ENCODE results near the gene SYNPO2L. TPM values are rescaled to one million over a fixed set of nuclear protein-coding genes. Genes with fewer than 3 reads are reported as not detected.
A peak's percentile ranks its signal among the peaks of the same experiment; 100 is the strongest.
"Not testable (repeated sequence)": the region's sequence is repeated elsewhere in the genome, so short reads cannot be mapped to it uniquely, and the experiment has no call there.

The SYNPO2L gene, protein sequence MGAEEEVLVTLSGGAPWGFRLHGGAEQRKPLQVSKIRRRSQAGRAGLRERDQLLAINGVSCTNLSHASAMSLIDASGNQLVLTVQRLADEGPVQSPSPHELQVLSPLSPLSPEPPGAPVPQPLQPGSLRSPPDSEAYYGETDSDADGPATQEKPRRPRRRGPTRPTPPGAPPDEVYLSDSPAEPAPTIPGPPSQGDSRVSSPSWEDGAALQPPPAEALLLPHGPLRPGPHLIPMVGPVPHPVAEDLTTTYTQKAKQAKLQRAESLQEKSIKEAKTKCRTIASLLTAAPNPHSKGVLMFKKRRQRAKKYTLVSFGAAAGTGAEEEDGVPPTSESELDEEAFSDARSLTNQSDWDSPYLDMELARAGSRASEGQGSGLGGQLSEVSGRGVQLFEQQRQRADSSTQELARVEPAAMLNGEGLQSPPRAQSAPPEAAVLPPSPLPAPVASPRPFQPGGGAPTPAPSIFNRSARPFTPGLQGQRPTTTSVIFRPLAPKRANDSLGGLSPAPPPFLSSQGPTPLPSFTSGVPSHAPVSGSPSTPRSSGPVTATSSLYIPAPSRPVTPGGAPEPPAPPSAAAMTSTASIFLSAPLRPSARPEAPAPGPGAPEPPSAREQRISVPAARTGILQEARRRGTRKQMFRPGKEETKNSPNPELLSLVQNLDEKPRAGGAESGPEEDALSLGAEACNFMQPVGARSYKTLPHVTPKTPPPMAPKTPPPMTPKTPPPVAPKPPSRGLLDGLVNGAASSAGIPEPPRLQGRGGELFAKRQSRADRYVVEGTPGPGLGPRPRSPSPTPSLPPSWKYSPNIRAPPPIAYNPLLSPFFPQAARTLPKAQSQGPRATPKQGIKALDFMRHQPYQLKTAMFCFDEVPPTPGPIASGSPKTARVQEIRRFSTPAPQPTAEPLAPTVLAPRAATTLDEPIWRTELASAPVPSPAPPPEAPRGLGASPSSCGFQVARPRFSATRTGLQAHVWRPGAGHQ
- 0.11 TPM for polyA plus RNA-seq (2012; ENCODE audit: insufficient read depth, insufficient read length, low read depth)

DNA sequence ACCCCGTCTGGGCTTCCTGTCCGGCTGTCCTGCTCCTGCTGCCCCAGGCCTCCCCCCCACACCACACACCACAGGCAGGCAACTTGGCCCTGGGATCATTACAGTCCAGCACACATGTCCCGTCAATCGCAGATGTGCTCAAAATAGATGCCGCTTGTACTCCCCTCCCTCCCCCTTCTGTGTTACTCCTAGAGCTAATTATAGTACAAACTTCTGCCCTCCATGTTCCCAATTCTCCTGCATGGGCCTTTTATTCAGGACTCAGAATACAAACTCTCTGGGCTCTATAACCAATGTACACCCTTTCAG, at the start of gene SYNPO2L:
SYNPO2L (minus strand) TSS at position 40 of the 309 bp plus-strand sequence. CDS start 107 bp downstream, outside the sequence.
- Histone ChIP-seq H3K36me3 (no peaks in the 10 kb centered on the region), H3K27me3 (no peaks in the 10 kb centered on the region), H3K4me3 (ENCODE audit: low read depth, low read length) (no peak within 1 kb of the TSS), H3K4me1 (no peaks in the 10 kb centered on the region), H3K9me3 (no peaks in the 10 kb centered on the region)
- TF ChIP-seq, protein P1, sequence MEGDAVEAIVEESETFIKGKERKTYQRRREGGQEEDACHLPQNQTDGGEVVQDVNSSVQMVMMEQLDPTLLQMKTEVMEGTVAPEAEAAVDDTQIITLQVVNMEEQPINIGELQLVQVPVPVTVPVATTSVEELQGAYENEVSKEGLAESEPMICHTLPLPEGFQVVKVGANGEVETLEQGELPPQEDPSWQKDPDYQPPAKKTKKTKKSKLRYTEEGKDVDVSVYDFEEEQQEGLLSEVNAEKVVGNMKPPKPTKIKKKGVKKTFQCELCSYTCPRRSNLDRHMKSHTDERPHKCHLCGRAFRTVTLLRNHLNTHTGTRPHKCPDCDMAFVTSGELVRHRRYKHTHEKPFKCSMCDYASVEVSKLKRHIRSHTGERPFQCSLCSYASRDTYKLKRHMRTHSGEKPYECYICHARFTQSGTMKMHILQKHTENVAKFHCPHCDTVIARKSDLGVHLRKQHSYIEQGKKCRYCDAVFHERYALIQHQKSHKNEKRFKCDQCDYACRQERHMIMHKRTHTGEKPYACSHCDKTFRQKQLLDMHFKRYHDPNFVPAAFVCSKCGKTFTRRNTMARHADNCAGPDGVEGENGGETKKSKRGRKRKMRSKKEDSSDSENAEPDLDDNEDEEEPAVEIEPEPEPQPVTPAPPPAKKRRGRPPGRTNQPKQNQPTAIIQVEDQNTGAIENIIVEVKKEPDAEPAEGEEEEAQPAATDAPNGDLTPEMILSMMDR (IDR thresholded peaks at IDR 0.05; ENCODE audit: low read depth, low read length) = no peak
- DNase-seq = no peak

DNA sequence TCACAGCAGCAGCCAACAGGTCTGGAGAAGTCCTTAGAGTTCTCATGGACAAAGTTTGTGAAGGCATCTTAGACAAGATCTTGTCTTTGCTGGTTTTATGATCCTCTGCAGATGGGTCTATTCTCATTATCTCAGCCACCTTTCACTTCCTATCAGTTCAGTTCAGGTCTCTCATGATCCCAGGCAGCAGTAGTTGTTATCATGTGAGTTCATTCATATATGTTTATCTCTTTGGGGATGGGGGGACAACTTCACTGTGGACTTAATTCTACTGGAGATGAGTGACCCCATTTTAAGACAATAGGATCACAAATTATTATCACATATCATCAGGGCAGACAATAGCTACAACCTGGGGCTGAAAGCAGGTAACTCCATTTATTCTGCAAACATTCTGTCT, 48.1 kb upstream of the SYNPO2L start:
- not testable (repeated sequence) for DNase-seq; H3K4me3 ChIP-seq (ENCODE audit: low read depth, low read length); H3K27me3 ChIP-seq; H3K36me3 ChIP-seq; H3K9me3 ChIP-seq; H3K4me1 ChIP-seq

DNA sequence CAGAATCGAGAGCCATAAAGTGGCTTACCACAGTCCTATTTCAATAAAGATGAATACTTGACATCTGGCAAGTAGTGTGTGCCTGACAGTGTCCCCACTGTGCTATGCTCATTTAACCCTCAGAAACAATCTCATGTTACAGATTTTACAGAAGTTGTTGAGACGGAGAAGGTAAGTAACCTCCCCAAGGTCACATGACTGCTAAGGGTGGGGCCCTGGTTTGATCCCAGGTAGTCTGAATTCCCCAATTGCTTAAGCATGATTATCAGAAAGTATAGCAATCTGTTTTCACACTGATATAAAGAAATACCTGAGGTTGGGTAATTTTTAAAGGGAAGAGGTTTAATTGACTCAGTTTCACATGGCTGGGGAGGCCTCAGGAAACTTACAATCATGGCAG, 43.0 kb upstream of the SYNPO2L start:
- not testable (repeated sequence) for H3K36me3 ChIP-seq; H3K4me3 ChIP-seq (ENCODE audit: low read depth, low read length); DNase-seq; H3K4me1 ChIP-seq; H3K27me3 ChIP-seq; H3K9me3 ChIP-seq

DNA sequence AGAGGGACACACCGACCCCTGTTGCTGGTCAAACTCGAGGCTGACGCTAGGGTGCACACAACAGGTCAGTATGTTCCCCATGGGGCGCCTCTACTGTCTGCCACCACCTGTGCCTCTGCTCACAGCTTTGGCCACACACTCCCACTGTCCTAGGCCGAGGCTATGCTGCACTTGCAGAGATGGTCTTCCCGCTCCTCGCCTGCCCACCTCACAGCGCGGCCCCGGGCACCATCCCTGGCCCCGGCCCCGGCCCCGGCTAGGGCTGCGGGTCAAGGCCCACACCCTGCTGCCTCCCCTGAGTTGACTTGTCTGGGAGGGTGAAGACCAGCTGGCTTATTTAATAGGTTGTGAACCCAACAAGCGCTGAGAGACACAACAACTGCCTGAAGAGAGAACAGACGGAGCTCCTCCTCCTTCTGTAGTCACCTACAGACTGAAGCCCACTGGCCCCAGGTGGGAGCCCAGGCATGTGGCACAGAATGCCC, 41.9 kb upstream of the SYNPO2L start, which contains the start of gene AGAP5:
AGAP5 (minus strand) TSS at position 435 of the 485 bp plus-strand sequence; CDS start at position 81, 354 bp downstream.
- not testable (repeated sequence) for H3K27me3 ChIP-seq; H3K4me1 ChIP-seq; H3K36me3 ChIP-seq; DNase-seq; H3K4me3 ChIP-seq (ENCODE audit: low read depth, low read length); H3K9me3 ChIP-seq

DNA sequence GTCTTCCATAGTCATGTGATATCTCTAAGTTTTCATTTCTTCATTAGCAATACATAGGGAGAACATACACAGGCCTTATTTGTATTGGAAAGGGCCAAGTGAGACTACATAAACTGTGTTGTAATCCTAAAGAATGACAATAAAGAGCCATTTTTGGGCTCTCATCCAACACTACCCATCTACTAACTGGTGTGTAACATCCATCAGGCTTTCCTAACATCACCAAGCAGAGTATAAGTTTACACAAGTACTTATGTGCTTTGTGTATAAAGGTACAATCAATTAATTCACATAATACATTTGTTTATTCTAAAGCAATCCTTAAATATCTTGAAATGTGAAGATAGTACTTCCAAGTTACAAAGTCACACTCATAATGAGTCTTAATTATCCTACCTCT, 39.5 kb upstream of the SYNPO2L start:
- DNase-seq, H3K4me1 ChIP-seq: not testable (repeated sequence)

DNA sequence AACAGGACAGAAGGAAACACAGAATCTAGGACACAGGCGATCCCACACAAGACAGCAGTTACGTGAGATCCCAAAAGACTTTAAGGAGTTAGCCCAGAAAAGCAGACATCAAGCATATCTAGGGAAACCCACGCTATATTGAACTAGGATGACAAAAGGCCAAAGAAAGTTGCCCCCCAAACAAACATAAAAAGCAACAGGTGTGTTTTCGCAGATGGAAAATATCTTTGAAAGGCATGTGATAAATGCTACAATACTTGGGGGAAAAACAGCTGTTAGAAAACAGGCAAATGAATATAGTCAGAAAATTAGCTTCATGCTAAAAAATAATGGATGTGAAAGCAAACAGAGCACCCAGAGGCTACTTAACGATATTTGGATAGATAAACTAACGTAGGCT, 34.9 kb upstream of the SYNPO2L start:
- not testable (repeated sequence) for H3K36me3 ChIP-seq; H3K4me1 ChIP-seq; H3K9me3 ChIP-seq; DNase-seq; H3K4me3 ChIP-seq (ENCODE audit: low read depth, low read length); H3K27me3 ChIP-seq

More for the DNA sequence above, 39.5 kb upstream of the SYNPO2L start:
- not testable (repeated sequence) for H3K9me3 ChIP-seq; H3K27me3 ChIP-seq; H3K4me3 ChIP-seq (ENCODE audit: low read depth, low read length); H3K36me3 ChIP-seq

DNA sequence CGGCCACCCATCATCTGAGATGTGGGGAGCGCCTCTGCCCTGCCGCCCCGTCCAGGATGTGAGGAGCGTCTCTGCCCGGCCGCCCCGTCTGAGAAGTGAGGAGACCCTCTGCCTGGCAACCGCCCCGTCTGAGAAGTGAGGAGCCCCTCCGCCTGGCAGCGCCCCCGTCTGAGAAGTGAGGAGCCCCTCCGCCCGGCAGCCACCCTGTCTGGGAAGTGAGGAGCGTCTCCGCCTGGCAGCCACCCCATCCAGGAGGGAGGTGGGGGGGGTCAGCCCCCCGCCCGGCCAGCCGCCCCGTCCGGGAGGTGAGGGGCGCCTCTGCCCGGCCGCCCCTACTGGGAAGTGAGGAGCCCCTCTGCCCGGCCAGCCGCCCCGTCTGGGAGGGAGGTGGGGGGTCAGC, 33.8 kb upstream of the SYNPO2L start:
- not testable (repeated sequence) for H3K36me3 ChIP-seq; H3K4me1 ChIP-seq; H3K27me3 ChIP-seq; DNase-seq; H3K4me3 ChIP-seq (ENCODE audit: low read depth, low read length); H3K9me3 ChIP-seq

DNA sequence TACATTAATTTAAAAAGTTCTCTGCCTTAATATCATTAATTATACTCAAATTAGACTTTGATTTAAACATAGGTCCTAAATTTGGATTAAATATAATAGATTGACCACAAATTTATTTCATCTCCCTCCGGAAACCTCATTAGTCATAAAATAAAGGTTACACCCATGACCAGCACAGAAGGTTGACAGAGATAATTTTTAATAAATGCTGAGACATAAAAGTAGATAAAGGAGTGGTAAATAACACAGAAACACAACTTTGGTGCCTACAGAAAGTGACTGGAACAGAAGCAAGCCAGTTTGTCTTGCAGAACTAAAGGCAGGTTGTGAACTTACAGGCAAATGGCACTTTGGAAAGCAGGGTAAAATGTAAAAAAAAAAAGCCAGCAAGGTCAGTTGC, 31.8 kb upstream of the SYNPO2L start:
- H3K4me3 ChIP-seq (ENCODE audit: low read depth, low read length); H3K36me3 ChIP-seq; H3K9me3 ChIP-seq; DNase-seq; H3K4me1 ChIP-seq; H3K27me3 ChIP-seq: not testable (repeated sequence)

DNA sequence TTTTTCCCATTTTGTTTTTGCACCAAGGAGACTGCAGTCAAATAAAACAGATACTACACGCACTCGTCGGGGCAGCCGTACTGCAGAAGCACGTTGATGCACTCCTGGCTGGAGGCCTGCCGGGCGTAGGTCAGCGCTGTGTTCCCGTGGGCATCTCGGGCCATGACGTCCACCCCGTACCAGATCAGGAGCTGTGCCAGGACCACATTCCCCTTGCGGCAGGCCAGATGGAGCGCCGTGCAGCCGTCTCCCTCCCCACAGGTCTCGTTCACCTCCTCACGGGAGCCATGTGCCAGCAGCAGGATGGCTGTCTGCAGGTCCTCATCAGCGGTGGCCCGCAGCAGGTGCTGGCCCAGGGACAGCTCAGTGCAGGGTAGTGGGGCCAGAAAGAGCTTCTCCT, 18.7 kb upstream of the SYNPO2L start:
- H3K27me3 ChIP-seq; DNase-seq; H3K36me3 ChIP-seq; H3K4me3 ChIP-seq (ENCODE audit: low read depth, low read length); H3K9me3 ChIP-seq; H3K4me1 ChIP-seq: not testable (repeated sequence)

DNA sequence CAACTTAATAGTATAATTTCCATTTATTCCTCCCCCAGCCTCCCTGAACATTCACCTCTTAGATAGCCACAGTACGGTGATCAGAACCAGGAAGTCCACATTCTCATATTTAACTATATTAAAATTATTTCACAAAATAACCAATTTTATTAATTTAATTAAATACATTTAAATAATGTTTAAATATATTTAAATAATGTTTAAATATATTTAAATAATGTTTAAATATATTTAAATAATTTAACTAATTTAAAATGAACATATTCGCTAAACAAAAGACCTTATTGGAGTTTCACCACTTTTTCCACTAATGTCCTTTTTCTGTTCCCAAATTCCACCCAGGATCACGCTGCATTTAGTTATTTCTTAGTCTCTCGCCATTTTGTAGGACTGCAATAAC, 12.5 kb upstream of the SYNPO2L start:
- H3K27me3 ChIP-seq; H3K36me3 ChIP-seq; DNase-seq; H3K4me1 ChIP-seq; H3K4me3 ChIP-seq (ENCODE audit: low read depth, low read length); H3K9me3 ChIP-seq: not testable (repeated sequence)

DNA sequence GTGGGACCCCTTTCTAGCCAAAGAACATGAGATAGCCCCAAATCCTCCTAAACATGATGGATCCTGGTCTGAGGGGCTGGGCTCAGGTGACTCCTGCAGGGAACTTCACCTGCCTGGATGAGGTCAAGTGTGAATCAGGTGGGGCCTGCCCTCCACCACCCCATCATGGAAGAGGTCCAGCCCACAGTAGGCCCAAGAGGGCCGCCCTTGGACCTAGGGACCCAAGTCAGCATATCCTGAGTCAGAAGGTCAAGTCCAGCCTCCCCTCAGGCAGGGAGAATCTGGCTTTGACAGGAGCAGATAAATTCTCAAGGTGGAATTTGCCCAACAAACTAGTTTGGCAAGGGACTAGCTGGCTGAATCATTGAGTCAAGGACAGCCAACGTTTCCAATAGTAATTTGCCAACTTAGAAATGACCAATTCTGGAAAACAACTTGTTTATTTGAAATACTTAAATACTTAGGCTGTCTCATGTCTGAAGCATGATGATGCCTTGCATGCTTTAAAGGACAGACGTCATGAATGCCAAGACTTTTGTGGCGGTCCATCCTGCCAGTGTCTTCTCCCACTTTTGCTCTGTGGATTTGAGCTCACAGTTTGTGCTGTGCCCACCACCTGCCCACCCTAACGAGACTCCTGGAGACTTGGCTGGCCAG, 10.5 kb upstream of the SYNPO2L start:
- not testable (repeated sequence) for H3K4me1 ChIP-seq; H3K4me3 ChIP-seq (ENCODE audit: low read depth, low read length); H3K36me3 ChIP-seq; H3K27me3 ChIP-seq; DNase-seq; H3K9me3 ChIP-seq

DNA sequence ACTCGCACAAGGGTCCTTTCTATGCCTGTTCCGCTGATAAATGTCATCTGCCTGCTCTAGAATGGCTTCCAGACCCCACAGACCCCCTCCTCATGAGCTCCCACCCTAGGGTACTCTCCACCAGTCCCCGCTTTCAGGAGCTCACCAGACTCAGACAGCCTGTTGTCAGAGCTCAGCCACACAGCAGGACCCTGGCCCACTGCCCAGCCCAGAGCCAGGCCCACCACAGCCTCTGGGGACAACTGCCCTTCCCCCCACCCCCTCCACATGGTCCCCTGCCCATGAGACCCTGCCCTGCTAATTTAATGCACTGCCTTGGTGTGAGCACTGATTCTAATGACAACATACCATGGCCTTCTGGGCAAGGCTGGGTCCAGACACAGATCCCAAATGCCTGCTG, 9.8 kb upstream of the SYNPO2L start:
- peak; percentile 41 for DNase-seq
- H3K9me3 ChIP-seq; H3K4me3 ChIP-seq (ENCODE audit: low read depth, low read length); H3K4me1 ChIP-seq; H3K27me3 ChIP-seq; H3K36me3 ChIP-seq: not testable (repeated sequence)

DNA sequence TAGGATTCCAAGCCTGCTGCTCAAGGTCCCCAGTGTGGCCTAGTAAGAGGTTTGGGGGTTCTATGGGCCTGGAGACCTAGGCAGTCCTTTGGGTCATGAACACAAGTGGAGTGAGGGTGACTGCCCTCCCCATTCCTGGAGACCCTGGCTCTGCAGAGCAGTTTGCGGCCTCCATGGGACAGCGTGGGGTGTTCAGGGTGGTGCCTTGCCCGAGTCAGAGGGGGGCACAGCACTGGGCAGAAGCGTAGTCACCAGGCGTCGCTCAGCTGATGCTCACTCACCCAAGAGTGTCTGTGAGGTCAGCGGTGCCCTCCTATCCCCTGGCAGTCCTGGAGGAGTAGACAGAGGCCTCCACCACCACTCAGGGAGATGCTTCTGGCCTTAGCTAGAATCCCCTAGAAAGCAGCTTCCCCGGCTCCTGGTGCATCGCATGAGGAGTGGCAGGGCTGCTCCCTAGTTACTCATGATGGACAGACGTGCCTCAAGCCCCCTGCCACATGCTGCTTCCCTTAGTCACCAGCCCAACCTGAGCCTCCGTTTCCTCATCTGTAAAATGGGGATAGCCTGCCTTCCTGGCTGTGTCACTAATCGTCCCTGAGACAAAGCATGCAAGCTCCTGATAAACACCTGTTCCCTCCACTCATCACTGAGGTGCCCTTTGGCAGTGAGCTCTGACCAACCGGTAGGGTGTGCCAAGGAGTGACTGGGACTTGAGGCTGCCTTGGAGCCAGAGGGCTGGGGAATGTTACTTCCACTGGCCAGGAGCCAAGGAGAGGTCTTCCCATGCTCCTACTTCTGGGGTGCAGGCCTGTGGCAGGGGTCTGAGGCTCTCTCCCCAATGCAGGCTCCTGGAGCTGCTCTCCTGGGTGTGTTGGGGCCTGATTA, 8.6 kb upstream of the SYNPO2L start:
- H3K36me3 ChIP-seq; H3K27me3 ChIP-seq; DNase-seq; H3K4me1 ChIP-seq; H3K4me3 ChIP-seq (ENCODE audit: low read depth, low read length); H3K9me3 ChIP-seq: not testable (repeated sequence)

Data from BE2C (cell line).